Stimulated activated CD8-positive, alpha-beta memory T cell treated with anti-CD3 and anti-CD28 coated beads, Interleukin-4, amount 100 ng/mL, for 1 hour (primary cell): Measurements from ENCODE around the gene TFDP2.
A peak's percentile ranks its signal among the peaks of the same experiment; 100 is the strongest.
"Not testable (repeated sequence)": the region's sequence is repeated elsewhere in the genome, so short reads cannot be mapped to it uniquely, and the experiment has no call there.

ENCODE experiments used
- DNase-seq, 2 donors: peaks; one replicate each; pipeline ENCODE4 v3.0.0-alpha.2; 2020; ENCODE audit warnings: low read depth in 2 of 2, low spot score in 1 of 2

Gene TFDP2

GRCh38 chr3:141933421-141934300, 215.7 kb downstream of the TFDP2 start:
- DNase-seq: no peak

GRCh38 chr3:141930801-141931200, 218.5 kb downstream of the TFDP2 start:
- DNase-seq: no peak

GRCh38 chr3:141929341-141929995, 219.9 kb downstream of the TFDP2 start:
- DNase-seq: no peak

GRCh38 chr3:141928631-141929270, 220.6 kb downstream of the TFDP2 start:
- no peak for DNase-seq

GRCh38 chr3:141926929-141927328, 222.4 kb downstream of the TFDP2 start:
- DNase-seq: no peak

- not testable (repeated sequence) for DNase-seq
Measured at GRCh38 chr3:141925677-141926076, 223.7 kb downstream of the TFDP2 start.

- DNase-seq: no peak
Measured at GRCh38 chr3:141921316-141921715, 228.0 kb downstream of the TFDP2 start.

- DNase-seq: no peak
Measured at GRCh38 chr3:141920701-141921100, 228.6 kb downstream of the TFDP2 start.

- DNase-seq: no peak
Measured at GRCh38 chr3:141915766-141916165, 233.6 kb downstream of the TFDP2 start.

- DNase-seq: no peak
Measured at GRCh38 chr3:141915016-141915415, 234.3 kb downstream of the TFDP2 start.

GRCh38 chr3:141914311-141914710, 235.0 kb downstream of the TFDP2 start:
- DNase-seq: no peak

GRCh38 chr3:141913150-141913811, 236.1 kb downstream of the TFDP2 start:
- DNase-seq: peak in 1 of 2 donors; percentile 14

GRCh38 chr3:141909986-141910385, 239.4 kb downstream of the TFDP2 start:
- not testable (repeated sequence) for DNase-seq

GRCh38 chr3:141909408-141909807, 239.9 kb downstream of the TFDP2 start:
- DNase-seq: no peak

- DNase-seq: no peak
Measured at GRCh38 chr3:141905129-141905528, 244.2 kb downstream of the TFDP2 start.

- DNase-seq: no peak
Measured at GRCh38 chr3:141904203-141904602, 245.1 kb downstream of the TFDP2 start.

GRCh38 chr3:141901914-141902313, 247.4 kb downstream of the TFDP2 start:
- no peak for DNase-seq

- DNase-seq: no peak
Measured at GRCh38 chr3:141900343-141900742, 249.0 kb downstream of the TFDP2 start.

- DNase-seq: no peak
Measured at GRCh38 chr3:141898908-141899307, 250.4 kb downstream of the TFDP2 start.

- DNase-seq: no peak
Measured at GRCh38 chr3:141895731-141896130, 253.6 kb downstream of the TFDP2 start.

GRCh38 chr3:141894524-141895176, 254.7 kb downstream of the TFDP2 start:
- DNase-seq: no peak
